Measurements from ENCODE around the gene PHLDA1. TPM values are rescaled to one million over a fixed set of nuclear protein-coding genes. Genes with fewer than 3 reads are reported as not detected.

PHLDA1 gene
- total and polyA plus RNA-seq, 7 donors = 2.4 to 10.9 (median 5.3) TPM

- WGBS, 2 donors = 94 to 95% methylated on average over 3 of the region's 3 CpGs
- H3K4me1 ChIP-seq = no peaks in the 10 kb centered on the region
Measured at GRCh38 chr12:75997658-75998057, 33.9 kb downstream of the PHLDA1 start.

GRCh38 chr12:75996861-75997447 lies 34.6 kb downstream of the PHLDA1 start:
- Histone ChIP-seq H3K9me3 (no peaks in the 10 kb centered on the region), H3K4me1 (no peaks in the 10 kb centered on the region), H3K27me3 (no peaks in the 10 kb centered on the region), H3K27ac (no peak overlapping the region), H3K36me3 (no peaks in the 10 kb centered on the region), H3K4me3 (no peak overlapping the region)
- TF ChIP-seq EP300 (IDR thresholded peaks at IDR 0.05) (no peak), POLR2A (IDR thresholded peaks at IDR 0.05) (no peak), POLR2AphosphoS5 (IDR thresholded peaks at IDR 0.05) (no peak)
- 67 to 79% methylated on average over 1 of the region's 1 CpG for WGBS, 2 donors
- intact Hi-C loops (cut with DNase I) = no loop called here
- no peak for DNase-seq

More at GRCh38 chr12:75997658-75998057, 33.9 kb downstream of the PHLDA1 start:
- Histone ChIP-seq H3K27ac (no peak overlapping the region), H3K27me3 (no peaks in the 10 kb centered on the region), H3K4me3 (no peak overlapping the region), H3K9me3 (no peaks in the 10 kb centered on the region), H3K36me3 (no peaks in the 10 kb centered on the region)
- no peak for TF ChIP-seq POLR2A (IDR thresholded peaks at IDR 0.05)
- TF ChIP-seq POLR2AphosphoS5 (IDR thresholded peaks at IDR 0.05) = no peak
- TF ChIP-seq EP300 (IDR thresholded peaks at IDR 0.05) = no peak
- TF ChIP-seq, protein P1, sequence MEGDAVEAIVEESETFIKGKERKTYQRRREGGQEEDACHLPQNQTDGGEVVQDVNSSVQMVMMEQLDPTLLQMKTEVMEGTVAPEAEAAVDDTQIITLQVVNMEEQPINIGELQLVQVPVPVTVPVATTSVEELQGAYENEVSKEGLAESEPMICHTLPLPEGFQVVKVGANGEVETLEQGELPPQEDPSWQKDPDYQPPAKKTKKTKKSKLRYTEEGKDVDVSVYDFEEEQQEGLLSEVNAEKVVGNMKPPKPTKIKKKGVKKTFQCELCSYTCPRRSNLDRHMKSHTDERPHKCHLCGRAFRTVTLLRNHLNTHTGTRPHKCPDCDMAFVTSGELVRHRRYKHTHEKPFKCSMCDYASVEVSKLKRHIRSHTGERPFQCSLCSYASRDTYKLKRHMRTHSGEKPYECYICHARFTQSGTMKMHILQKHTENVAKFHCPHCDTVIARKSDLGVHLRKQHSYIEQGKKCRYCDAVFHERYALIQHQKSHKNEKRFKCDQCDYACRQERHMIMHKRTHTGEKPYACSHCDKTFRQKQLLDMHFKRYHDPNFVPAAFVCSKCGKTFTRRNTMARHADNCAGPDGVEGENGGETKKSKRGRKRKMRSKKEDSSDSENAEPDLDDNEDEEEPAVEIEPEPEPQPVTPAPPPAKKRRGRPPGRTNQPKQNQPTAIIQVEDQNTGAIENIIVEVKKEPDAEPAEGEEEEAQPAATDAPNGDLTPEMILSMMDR (IDR thresholded peaks at IDR 0.05) = no peak
- intact Hi-C loops (cut with DNase I) = no loop called here
- DNase-seq = no peak

DNA sequence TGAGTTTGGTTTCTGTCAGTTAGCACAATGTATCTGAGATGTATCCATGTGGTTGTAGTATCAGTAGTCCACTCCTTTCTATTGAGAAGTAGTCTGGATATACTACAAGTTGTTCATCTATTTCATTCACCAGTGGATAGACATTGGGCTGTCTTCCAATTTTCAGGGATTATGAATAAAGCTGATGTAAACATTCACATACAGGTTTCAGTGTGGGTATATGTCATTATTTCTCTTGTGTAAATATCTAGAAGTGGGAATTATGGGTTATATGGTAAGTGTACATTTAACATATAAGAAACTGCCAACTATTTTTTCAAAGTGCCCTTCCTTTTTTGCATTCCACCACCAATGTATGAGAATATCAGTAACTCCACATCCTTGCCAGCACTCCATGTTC lies 35.9 kb downstream of the PHLDA1 start:
- Histone ChIP-seq H3K9me3 (no peaks in the 10 kb centered on the region), H3K36me3 (no peaks in the 10 kb centered on the region), H3K27ac (no peak overlapping the region), H3K27me3 (no peaks in the 10 kb centered on the region), H3K4me1 (no peaks in the 10 kb centered on the region), H3K4me3 (no peak overlapping the region)
- intact Hi-C loops (cut with DNase I) = no loop called here
- no peak for DNase-seq
- TF ChIP-seq, protein P1 (IDR thresholded peaks at IDR 0.05) = no peak
- TF ChIP-seq POLR2AphosphoS5 (IDR thresholded peaks at IDR 0.05) (no peak), POLR2A (IDR thresholded peaks at IDR 0.05) (no peak), EP300 (IDR thresholded peaks at IDR 0.05) (no peak)

DNA sequence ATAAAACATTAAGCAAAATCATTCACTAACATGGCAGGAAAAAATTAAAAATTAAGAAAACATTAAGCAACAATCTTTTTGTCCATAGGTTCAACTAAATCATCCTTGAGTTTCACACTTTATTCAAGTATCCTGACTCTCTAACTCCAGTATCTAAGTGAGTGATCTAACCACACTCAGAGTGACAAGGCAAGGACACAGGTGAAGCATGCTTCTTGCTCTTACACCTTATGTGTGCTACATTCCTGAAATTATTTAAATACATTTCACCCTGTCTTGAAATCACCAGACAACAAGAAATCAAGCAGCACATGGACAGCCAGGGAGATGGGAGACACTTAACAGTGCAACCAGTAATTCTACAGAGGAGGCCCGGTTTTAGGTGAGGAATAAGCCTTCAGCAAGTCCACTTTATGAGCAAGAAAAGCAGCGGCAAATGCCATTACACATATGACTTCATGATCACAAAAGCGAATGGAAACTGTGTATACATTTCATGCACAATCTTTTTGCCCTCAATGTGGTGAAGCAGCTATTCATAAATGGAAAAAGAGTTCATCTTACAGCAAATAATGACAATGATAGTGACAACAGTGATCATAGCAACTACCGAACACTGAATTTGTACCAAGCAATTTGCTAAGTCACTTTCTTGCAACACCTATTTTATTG lies 37.4 kb downstream of the PHLDA1 start:
- no peaks in the 10 kb centered on the region for H3K27me3 ChIP-seq
- intact Hi-C loops (cut with DNase I) = no loop called here
- TF ChIP-seq, protein P1 (IDR thresholded peaks at IDR 0.05) = no peak
- TF ChIP-seq EP300 (IDR thresholded peaks at IDR 0.05) (no peak), POLR2AphosphoS5 (IDR thresholded peaks at IDR 0.05) (no peak), POLR2A (IDR thresholded peaks at IDR 0.05) (no peak)
- no peak overlapping the region for H3K27ac ChIP-seq
- H3K4me1 ChIP-seq = no peaks in the 10 kb centered on the region
- DNase-seq = no peak
- no peaks in the 10 kb centered on the region for H3K9me3 ChIP-seq
- 75 to 89% methylated on average over 4 of the region's 4 CpGs for WGBS, 2 donors
- no peaks in the 10 kb centered on the region for H3K36me3 ChIP-seq
- no peak overlapping the region for H3K4me3 ChIP-seq

- TF ChIP-seq POLR2AphosphoS5 (IDR thresholded peaks at IDR 0.05) (no peak), EP300 (IDR thresholded peaks at IDR 0.05) (no peak), POLR2A (IDR thresholded peaks at IDR 0.05) (no peak)
- TF ChIP-seq, protein P1 (IDR thresholded peaks at IDR 0.05) = no peak
- WGBS, 2 donors = 70 to 84% methylated on average over 5 of the region's 5 CpGs
- DNase-seq = no peak
- no peak overlapping the region for H3K27ac ChIP-seq
- no peaks in the 10 kb centered on the region for H3K4me1 ChIP-seq
- H3K36me3 ChIP-seq = no peaks in the 10 kb centered on the region
- H3K4me3 ChIP-seq = no peak overlapping the region
- intact Hi-C loops (cut with DNase I) = no loop called here
- H3K9me3 ChIP-seq = no peaks in the 10 kb centered on the region
- no peaks in the 10 kb centered on the region for H3K27me3 ChIP-seq
Measured at GRCh38 chr12:75991753-75992152, 39.8 kb downstream of the PHLDA1 start.
